Stimulated activated CD4-positive, alpha-beta T cell treated with anti-CD3 and anti-CD28 coated beads, Interleukin-1b, Interleukin-23, amount 100 ng/mL, for 24 hours (primary cell): Measurements from ENCODE around the gene MAD1L1.
"Not testable (repeated sequence)": the region's sequence is repeated elsewhere in the genome, so short reads cannot be mapped to it uniquely, and the experiment has no call there.

Experiments used
- DNase-seq, 4 experiments: peaks; one replicate each; pipeline ENCODE4 v3.0.0-alpha.2; 2020; ENCODE audit warnings: low read depth in 4 of 4, low spot score in 1 of 4

MAD1L1 gene

GRCh38 chr7:1889556-1890181 is 343.1 kb downstream of the MAD1L1 start:
- DNase-seq: no peak

- no peak for DNase-seq
Measured at GRCh38 chr7:1889091-1889490, 343.7 kb downstream of the MAD1L1 start.

DNA sequence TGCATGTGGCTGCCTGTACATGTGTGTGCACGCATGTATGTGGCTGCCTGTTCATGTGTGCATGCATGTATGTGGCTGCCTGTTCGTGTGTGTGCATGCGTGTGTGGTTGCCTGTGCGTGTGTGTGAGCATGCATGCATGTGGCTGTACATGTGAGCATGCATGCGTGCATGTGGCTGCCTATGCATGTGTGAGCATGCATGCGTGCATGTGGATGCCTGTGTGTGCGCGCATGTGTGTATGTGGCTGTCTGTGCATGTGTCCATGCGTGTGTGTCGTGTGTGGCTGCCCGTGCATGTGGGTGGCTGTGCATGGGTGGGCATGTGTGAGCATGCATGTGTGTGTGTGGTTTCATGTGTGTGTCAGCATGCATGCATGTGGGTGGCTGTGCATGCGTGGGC is 344.3 kb downstream of the MAD1L1 start:
- DNase-seq: no peak

DNA sequence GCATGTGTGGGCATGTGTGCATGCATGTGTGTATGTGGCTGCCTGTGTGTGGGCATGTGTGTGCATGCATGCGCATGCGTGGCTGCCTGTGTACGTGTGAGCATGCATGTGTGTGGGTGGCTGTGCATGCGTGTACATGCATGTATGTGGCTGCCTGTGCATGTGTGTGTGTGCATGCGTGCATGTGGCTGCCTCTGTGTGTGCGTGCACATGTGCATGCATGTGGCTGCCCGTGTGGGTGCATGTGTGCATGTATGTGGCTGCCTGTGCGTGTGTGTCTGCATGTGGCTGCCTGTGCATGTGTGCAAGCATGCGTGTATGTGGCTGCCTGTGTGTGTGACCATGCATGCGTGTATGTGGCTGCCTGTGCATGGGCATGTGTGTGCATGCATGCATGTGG is 345.5 kb downstream of the MAD1L1 start:
- DNase-seq: no peak

GRCh38 chr7:1886361-1887064 is 346.2 kb downstream of the MAD1L1 start:
- DNase-seq: no peak

GRCh38 chr7:1885465-1886226 is 347.1 kb downstream of the MAD1L1 start:
- no peak for DNase-seq

DNA sequence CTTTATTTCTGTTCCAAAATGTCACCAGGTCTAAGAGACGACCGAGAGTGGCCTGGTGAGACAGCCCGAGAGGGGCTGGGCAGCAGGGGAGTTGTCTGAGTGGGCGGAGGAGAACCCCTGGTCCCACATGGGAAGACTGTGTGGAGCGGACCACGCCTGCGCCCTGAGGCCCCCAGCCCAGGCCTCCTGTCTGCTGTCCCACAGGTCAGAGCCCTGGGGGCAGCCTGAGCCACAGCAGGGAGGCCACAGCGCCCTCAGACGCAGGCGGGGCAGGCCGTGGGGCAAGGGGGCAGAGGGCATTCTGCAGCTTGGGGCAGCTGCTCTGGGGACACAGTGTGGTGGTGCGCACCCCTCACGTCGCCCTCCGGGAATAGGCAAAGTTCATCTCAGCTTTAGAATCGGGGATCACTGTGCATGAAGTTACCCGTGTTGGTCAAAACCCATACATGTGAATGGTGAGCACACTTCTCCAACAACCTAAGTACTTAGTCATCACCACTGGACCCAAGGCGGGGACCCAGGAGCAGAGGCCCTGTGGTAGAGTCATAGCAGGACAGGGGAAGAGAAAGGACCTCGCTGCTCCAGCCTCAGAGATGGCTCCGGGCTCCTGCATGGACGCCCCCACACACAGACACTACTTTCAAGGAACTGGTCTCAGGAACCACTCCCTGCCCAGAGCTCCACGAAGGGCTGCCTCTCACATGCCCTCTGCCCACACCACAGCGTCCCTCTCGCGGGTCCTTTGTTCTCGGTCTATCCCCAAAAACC is 348.0 kb downstream of the MAD1L1 start:
- DNase-seq: no peak

DNA sequence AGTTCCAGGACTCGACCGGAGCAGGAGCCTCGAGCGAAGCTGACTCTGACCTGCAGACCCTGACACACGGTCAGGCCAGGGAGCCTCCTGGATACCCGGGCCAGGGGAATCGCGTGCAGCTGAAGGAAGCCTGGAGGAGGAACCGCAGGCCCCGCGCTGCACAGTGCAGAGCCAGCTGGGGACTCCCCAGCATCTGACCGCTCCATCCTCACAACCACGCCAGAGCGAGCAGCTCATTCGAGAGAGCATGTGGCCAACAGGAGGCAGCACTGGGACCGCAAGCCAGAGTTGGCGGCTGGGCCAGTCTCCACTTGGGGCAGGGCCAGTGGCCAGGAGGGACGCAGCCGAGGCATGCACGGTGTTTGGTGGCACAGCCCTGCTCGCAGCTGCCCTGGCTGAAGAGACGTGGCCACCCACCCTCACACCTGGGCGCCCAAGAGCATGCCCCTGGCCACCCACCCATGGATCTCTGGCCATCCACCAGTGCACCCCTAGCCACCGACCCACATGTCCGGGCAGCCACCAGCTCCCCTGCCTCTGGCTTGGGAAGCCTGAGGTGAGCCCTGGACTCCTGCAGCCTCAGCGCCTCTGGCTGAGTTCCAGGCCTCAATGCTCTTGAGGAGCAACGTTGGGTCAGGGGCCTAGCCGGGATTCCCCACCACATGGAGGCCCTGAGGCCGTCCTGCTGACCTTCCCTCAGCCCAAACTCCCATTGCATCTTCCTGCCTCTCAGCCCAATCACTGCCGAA is 348.7 kb downstream of the MAD1L1 start:
- no peak for DNase-seq

DNA sequence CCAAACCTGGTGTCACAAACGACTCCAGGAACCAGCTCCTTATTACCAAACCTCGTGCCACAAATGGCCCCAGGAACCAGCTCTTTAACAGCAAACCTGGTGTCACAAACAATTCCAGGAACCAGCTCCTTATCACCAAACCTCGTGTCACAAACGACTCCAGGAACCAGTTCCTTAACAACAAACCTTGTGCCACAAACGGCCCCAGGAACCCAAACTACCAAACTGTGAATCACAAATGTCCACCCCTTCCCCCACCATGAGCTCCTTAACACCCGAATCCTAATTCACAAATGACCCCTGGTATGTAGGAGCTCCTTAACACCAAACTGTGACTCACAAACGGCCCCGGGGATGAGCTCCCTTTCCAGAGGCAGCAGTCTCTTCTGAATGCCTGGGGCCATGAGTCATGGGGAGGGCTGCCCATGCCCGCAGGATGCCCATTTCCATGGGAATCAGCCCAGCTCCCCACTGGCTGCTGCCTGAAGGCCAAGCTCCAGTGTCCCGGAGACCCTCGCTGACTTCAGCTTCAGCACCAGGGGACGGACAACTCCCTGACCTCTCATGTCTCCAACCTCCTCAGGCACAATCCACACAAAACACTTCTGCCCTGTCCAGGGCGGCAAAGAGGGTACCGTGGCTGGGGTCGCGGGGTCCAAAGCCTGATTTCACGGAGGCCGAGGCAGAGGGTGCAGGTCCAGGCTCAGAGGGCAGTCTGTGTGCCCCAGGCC is 349.5 kb downstream of the MAD1L1 start:
- DNase-seq: no peak

DNA sequence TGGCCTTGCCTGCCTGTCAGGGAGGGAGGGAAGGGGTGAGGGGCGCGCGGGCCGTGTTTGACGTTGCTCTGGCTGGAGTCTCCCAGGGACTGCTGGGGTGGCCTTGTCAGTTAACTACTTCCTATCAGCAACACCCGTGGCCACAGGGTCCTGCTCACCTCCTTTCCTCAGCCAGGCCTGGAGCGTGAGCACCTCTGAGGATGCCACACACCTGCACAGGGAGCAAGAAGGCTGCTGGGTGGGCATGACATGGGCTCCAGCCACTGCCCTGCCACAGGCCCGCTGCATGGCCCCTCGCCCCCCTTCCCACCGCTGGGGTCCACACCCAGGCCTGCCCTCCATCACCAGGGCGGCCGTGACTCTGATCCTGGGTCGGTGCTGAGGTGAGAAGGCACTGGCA is 350.3 kb downstream of the MAD1L1 start:
- DNase-seq: no peak

- no peak for DNase-seq
Measured at GRCh38 chr7:1881946-1882345, 350.8 kb downstream of the MAD1L1 start.

GRCh38 chr7:1876641-1877040 is 356.1 kb downstream of the MAD1L1 start:
- DNase-seq: not testable (repeated sequence)

DNA sequence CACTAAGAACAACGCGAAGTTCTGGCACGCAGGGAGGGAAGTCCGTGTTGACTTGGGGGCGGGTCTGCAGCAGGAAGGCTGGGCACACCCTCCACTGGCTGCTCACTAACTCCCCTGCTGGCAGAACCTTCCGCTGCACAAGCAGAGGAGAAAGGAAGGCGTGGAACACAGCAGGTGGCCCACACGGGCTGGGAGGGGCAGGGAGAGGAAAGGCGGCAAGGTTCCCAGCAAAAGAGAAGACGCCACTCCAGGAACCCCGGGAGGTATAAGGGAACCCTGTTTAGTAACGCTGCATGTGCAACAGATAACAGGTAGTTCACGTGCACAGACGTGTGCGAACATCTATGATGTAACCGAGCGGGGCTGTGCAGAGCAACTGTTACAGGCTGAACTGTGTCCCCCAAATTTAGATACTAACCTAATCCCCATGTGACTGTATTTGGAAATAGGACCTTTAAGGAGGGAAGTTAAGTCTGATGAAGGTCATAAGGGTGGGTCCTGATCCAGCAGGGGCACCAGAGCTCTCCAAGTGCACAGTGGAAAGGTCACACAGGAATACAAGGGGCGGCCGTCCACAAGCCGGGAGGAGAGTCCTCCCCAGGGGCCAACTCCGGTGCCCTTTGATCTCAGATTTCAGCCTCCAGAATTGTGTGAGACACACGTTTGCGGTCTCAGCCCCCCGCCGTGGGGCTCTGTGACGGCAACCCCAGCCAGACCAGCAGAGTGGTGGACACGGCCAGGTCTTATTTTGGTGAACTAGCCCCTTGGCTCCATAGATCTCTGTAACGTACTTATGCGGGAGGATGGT is 357.1 kb downstream of the MAD1L1 start:
- DNase-seq: not testable (repeated sequence)

GRCh38 chr7:1874590-1875391 is 358.0 kb downstream of the MAD1L1 start:
- DNase-seq: not testable (repeated sequence)

- DNase-seq: no peak
Measured at GRCh38 chr7:1873857-1874589, 358.7 kb downstream of the MAD1L1 start.

- no peak for DNase-seq
Measured at GRCh38 chr7:1873421-1873820, 359.3 kb downstream of the MAD1L1 start.

GRCh38 chr7:1873070-1873405 is 359.7 kb downstream of the MAD1L1 start:
- DNase-seq: no peak
